ENCODE data around the gene TRIM77.
"Not testable (repeated sequence)": the region's sequence is repeated elsewhere in the genome, so short reads cannot be mapped to it uniquely, and the experiment has no call there.

- TF ChIP-seq CTCF, POLR2A (IDR thresholded peaks at IDR 0.05): not testable (repeated sequence)
Observed at GRCh38 chr11:89668158-89668557, 41.9 kb upstream of the TRIM77 start.

Measured in right lobe of liver (tissue), 4 donors.